ENCODE data around the gene C15orf61.
A peak's percentile ranks its signal among the peaks of the same experiment; 100 is the strongest.

C15orf61 gene

DNA sequence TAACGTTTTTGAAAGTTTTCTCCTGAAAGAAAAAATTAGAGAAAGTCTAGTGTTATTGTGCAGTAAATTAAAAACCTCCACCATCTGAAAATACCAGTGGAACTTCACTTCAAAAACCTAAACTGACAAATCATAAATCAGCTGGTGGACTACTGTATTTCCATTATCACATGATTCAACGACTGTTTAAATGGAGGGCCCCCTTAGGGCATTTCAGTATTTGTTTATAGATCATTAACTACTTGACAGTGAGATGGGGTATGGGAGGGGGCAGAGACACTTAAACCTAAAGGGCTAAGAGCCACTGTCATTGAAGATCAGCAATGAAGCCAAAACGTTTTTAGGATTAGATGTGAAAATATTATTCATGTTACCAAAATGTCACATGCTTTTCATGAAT is 8.8 kb upstream of the C15orf61 start:
- no peak for FAIRE-seq
- no peak for DNase-seq (ENCODE audit: extremely low spot score, insufficient read length, low read depth)

DNA sequence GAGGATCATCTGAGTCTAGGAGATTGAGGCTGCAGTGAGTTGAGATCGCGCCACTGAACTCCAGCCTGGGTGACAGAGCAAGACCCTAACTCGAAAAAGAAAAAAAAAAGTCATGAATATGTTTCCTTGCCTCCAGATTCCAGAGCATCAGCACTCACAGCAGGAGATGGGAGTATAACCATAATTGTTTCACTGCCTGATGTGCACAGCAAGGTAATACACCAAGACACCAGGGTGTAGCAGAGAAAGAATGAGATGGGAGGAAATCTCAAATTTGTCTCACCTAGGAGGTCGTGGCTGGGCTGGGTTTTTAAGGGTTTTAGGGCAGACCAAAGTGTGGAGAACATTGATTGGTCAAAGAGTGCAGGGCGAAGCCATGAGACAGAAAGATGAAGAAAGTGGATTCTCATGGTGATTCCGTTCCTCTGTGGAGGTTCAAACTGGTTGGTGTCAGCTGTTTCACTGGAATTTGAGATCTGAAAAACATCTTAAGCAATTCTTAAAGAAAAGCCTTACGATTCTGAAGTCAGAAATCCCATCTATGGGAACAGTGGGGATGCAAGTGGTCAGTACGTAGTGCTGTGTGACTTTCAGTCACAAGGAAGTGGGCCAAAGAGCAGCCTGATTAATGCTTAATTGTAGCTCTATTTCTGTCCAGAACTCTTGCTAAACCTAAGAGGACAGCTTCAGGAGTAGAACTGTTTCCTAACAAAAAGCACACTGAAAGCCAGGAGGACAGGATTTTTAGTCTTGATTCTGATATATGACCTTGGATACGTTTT is 7.8 kb upstream of the C15orf61 start:
- no peak for DNase-seq (ENCODE audit: extremely low spot score, insufficient read length, low read depth)

DNA sequence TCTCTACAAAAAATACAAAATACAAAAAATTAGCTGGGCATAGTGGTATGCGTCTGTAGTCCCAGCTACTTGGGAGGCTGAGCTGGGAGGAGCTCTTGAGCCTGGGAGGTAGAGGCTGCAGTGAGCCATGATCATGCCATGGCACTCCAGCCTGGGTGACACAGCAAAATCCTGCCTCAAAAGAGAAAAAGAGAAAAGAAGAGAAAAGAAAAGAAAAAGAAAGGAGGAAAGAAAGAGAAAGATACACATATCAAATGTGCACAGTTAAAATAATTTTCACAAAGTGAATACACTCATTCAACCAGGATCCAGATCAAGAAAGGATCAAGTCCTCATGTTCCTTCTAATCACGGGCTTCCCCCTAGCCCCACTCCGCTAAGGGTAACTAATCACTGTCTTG is 5.8 kb upstream of the C15orf61 start:
- FAIRE-seq (no peak), DNase-seq (ENCODE audit: extremely low spot score, insufficient read length, low read depth) (no peak)

More for the DNA sequence above, 7.8 kb upstream of the C15orf61 start:
- FAIRE-seq: no peak

DNA sequence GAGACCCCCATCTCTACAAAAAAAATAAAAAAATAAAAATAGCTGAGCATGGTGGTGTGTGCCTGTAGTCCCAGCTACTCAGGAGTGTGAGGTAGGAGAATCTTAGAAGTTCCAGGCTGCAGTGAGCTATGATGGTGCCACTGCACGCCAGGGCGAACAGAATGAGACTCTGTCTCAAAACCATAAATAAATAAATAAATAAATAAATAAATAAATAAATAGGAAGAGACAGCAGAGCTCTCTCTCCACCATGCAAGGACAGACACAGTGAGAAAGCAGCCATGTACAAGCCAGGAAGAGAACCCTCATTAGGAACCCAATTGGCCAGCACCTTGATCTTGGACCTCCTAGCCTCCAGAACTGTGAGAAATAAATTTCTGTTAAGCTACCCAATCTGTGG is 5.4 kb upstream of the C15orf61 start:
- no peak for DNase-seq (ENCODE audit: extremely low spot score, insufficient read length, low read depth)
- no peak for FAIRE-seq

DNA sequence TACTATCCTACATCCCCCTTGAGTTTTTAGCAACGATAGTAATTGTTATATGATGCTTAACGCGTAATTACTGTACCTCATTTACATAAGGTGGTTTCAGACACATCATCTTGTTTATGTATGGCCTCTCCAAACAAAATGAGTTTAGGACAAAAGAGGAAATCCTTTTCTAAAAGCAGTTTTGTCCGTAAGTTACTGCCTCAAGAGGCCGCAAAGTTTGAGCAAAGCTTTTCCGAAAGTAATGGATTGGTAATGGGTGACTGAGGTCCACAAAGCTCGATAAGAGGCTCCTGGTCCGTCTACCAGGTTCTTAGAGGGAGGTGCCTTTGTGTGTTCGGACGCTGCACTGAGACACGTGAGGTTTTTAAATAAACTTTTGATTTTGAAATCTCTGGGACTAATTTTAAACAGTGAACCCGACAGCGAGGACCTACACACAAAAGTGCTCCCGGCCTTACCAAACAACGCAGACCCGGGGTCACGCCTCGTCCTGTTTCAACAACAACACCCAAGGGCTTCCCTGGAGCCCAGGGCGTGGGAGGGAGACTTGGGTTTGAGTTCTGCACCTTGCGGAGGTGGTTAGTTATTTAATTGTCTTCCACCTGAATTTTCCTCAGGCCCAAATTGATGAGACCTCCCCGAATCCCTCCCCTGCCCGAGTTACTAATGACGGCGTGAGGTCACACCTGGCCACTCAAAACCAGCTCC is 456 bp upstream of the C15orf61 start:
- DNase-seq (ENCODE audit: extremely low spot score, insufficient read length, low read depth) (no peak), FAIRE-seq (no peak)

DNA sequence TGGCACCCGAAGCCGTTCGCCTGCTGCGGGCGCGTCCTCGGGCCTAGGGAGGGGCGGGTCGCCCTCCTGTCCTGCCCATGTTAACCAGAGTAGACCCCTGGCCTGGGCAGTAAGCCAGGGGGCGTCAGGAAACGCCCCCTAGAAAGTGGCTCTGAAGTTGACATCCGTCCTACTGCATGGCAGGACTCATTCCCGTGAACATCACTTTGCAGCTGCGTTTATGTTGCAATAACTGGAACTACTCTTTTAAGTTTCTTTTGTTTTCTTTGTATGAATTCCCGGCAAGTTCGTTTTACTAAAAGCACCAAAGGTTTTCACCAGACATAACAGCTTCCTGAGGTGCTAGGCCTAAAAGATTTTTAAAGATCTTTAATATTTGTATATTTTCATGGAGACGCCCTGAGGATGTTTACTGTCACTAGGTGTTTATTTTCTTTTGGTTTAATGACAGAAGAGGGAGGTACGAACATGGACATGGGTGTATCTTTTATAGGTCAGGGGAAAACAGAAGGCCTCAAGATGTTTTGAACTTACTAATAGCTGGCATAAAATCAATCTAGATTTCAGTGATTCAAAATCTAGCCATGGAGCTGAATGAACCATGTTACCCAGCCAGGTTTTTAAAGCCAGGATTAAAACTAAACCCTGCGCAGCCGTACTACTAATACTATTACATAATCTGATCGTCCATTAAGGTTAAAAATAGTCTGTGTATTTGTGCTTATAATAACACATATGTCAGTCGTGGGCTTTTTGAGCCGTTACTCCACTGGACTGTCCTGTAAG is 1.0 kb downstream of the C15orf61 start:
- DNase-seq (ENCODE audit: extremely low spot score, insufficient read length, low read depth): no peak
- no peak for FAIRE-seq

DNA sequence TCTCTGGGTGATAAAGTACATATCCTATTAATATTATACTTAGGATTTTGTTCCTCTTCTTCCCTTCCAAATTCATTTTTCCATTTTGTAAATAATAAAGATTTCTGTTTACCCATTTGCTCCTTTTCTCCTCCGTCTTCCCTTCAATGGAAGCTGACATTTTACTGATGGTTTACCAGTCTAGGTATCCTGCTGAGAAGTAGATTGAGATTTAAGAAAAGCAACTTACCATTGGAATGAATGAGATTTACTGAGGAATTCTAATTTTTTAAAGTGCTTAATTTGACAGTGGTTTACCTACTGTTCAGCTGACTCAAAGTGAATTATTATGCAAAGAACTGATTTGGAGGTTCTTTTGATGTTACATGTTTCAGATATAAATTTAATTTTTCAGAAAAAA is 2.4 kb downstream of the C15orf61 start:
- no peak for FAIRE-seq
- no peak for DNase-seq (ENCODE audit: extremely low spot score, insufficient read length, low read depth)

DNA sequence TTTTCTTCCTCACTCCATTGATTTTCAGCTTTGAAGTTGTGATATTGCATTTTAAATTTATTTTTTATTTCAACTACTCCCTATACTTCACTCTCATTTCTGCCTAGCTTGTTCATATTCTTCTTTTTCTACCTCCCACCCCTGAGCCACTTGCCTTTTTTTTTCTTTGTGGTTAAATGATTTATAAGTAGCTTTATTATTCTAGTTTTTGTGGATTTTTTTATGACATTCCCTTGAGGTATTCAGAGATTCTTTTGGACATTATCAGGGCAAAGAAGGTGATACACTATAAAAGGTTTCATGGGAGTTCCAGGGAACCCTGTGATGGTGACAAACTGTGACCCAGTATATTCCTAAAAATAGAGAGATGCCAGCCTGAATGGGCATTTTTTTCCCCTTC is 3.3 kb downstream of the C15orf61 start:
- no peak for FAIRE-seq
- DNase-seq (ENCODE audit: extremely low spot score, insufficient read length, low read depth): no peak

DNA sequence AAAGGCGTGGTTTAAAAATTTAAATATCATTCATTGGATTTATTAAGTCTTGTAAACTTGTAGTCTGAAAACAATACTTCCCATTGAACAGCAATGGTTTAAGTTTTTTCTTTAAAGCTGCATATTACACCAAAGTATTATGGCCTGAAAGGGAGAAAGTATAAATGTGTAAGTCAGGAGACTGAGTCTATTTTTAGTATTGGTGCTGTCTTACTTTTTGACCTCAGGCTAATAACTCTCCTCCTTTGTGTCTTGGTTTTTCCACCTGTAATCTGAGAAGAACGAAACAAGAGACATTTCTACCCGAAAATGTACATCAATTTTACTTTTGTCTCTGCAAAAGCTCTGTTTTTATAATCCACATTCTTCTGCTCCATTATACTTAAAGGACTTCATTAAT is 7.6 kb downstream of the C15orf61 start:
- FAIRE-seq: no peak
- no peak for DNase-seq (ENCODE audit: extremely low spot score, insufficient read length, low read depth)

DNA sequence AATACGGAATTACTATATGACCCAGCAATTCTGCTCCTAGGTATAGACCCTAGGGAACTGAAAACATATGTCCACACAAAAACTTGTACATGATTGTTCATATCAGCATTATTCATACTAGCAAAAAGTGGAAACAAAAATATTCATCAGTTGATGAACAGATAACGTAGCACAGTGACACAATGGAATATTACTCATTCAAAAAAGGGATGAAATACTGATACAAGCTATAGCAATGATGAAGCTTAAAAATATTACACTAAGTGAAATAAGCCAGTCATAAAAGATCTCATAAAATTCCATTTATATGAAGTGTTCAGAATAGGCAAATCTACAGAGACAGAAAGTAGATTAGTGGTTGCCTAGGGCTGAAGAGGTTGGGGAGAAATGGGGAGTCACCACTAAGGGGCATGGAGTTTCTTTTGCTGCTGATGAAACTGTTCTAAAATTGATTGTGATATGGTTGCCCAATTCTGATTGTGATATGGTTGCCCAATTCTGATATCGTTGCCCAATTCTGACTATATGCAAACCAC is 10.5 kb downstream of the C15orf61 start:
- DNase-seq (ENCODE audit: extremely low spot score, insufficient read length, low read depth) (no peak), FAIRE-seq (no peak)

DNA sequence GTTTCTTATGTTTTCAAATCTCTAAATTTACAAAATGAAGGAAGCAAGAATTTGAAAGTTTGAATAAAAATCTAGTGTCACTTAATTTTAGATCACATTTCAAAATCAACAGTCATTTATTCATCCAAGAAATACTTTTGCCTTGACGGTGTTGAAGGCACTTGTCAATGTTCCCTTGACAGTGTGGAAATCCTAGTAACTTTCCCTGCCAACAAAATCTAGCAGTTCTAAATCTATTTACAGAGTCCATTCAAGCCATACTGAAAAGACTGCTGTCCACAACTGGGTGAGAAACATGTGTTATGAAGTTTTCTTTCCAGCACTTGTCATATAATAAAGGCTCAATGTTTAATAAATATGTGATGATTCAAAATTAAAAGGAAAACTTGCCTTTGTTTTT is 12.9 kb downstream of the C15orf61 start:
- FAIRE-seq: peak; percentile 5

DNA sequence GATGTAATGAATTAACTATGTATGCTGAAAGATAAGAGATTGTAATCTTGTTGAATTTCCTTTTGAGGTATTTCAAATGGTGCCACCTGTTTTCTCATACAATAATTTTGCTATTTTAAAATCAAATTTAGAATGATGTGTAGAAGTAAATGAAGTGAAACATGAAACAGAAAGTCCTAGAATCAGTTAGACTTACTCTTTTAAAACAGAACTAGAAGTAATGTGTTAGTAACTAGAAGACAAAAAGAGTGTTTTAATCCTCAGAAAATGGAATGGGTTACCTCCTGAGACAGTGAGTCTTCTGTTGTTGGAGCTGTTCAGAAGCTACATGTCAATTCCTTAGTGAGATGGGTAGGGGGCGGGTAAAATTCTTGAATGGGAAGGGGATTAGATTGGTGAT is 13.4 kb downstream of the C15orf61 start:
- DNase-seq (ENCODE audit: extremely low spot score, insufficient read length, low read depth) (no peak), FAIRE-seq (peak; percentile 41)

More for the DNA sequence above, 12.9 kb downstream of the C15orf61 start:
- no peak for DNase-seq (ENCODE audit: extremely low spot score, insufficient read length, low read depth)

DNA sequence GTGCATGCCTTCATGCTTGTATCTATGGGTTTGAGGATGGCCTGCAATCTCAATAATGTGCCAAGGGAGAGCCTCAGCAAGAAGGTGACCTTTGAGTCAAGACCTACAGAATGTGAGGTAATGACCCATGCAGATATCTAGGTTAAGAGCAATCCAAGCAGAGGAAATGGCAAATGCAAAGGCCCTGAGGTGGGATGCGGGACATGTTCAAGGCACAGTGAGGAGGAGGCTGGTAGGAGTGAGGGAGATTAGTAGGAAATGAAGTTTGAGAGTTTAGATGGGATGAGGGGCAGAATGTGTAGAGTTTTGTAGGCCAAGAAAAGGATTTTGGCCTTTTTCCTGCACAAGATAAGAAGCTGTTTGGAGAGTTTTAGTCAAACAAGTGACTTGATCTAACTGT is 16.8 kb downstream of the C15orf61 start:
- no peak for DNase-seq (ENCODE audit: extremely low spot score, insufficient read length, low read depth)
- no peak for FAIRE-seq

DNA sequence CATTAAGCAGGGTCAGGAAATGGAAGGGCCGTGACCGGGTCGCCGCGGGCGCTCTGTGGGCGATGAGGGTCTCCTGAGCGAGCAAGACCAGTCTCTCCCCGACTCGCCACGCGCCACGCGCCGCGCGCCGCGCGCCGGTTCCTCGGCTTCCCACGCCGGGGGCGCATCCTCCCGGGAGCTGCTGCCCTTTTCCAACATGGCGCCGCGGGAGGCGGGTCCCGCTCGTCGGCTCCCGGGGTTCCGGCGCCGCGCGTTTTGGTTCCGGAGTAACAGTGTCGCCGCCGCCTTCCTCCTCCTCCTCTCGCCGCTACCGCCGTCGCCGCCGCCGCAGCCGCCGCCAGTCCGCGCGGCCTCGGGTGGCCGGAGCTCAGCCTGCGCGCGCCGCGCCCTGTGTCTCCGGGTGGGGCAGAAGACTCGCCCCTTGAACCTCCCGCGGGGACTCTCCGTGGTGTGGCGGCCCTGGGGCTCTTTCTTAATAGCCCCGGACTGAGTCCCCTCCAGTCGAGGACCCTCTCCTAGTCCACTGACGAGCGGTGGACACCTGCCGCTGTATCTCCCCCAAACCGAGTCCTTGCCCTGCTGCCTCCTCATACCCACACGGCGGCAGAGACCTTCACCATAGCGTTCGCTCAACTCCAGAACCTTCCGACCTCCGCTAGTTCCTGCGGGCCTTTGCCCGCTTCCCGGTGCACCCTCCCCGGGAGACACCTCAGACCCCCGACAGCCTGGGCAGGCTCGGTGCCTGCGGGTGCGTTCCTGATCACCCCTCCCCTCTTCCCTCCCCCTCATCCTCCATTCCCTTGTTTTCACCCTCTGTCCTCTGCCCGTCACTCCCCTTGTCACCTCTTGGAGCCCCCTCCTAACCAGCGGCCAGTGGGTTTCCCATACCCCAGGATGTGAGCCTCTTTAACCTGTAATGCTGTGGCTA is 21.8 kb downstream of the C15orf61 start, which contains the start of gene MAP2K5:
Gene MAP2K5 (plus strand): TSS at position 284 of the 928 bp plus-strand sequence. CDS start 633 bp downstream, at position 917.
- FAIRE-seq (peak; percentile 38), DNase-seq (ENCODE audit: extremely low spot score, insufficient read length, low read depth) (peak; percentile 62)

DNA sequence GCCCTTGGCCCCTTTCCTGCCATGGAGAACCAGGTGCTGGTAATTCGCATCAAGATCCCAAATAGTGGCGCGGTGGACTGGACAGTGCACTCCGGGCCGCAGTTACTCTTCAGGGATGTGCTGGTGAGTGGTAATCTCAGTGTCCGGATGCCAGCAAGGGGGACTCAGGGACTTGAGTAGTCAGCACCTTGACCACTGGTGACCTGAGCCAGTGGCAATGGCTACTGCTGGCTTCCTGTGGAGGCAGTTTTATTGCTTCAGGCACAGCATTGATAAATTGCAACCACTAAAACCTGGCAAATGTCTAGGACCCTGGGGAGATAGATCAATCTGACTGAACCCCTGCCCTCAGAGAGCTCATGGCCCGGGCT is 22.4 kb downstream of the C15orf61 start:
- no peak for FAIRE-seq
- no peak for DNase-seq (ENCODE audit: extremely low spot score, insufficient read length, low read depth)

DNA sequence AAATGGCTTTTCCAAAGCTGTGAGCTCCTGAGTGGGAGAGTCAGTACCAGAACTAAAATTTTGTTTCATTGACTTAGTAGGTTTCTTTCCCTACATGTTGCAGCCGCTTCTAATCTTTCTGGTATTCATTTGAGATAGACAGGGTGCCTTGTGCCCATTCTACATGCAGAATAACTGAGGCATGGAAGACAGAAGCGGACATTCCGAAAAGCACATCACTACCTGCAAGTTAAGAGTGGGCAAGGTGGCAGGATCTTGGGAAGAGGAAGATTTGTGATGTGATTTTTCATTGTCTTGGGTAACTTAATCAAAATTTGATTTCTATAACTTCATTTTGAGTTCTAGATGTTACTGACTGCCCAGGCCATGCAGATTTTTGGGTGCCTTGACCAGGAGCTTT is 23.5 kb downstream of the C15orf61 start:
- FAIRE-seq: no peak
- no peak for DNase-seq (ENCODE audit: extremely low spot score, insufficient read length, low read depth)

DNA sequence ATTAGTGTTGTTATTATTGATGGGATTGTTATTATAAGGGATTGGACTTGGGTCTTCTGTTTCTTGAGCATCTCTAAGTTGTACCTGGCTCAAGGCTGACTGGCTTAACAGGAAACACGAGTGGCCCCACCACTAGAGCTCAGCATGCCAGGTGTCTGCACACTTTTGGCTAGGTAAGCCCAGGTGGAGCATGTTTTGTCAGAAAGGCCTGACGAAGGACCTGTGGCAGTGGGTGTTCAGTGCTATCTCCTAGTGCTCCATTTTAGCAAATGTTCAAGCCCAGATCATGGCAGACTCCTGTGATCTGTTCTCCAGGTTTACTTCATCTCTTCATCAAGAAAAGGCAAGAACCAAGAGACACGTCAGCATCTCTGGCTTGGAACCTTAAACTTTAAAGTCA is 24.9 kb downstream of the C15orf61 start:
- DNase-seq (ENCODE audit: extremely low spot score, insufficient read length, low read depth) (no peak), FAIRE-seq (no peak)

DNA sequence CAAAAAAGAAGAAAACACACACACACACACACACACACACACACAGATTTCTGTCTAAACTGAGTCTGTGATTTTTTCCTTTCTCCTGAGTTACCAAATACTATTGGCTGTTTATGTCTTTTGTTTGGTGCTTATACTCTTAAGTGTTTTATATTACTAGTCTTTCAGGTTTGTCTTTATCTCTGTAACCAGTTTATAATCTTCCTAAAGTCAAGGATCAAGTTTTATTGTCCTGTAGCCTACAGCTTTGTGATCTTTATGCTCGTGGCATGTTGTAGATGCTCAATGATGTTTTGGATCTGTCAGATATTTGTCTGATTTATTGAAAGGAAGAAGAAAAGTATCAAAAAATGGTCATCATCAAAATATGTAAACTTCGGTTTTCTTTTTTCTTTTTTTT is 26.1 kb downstream of the C15orf61 start:
- no peak for FAIRE-seq
- no peak for DNase-seq (ENCODE audit: extremely low spot score, insufficient read length, low read depth)

DNA sequence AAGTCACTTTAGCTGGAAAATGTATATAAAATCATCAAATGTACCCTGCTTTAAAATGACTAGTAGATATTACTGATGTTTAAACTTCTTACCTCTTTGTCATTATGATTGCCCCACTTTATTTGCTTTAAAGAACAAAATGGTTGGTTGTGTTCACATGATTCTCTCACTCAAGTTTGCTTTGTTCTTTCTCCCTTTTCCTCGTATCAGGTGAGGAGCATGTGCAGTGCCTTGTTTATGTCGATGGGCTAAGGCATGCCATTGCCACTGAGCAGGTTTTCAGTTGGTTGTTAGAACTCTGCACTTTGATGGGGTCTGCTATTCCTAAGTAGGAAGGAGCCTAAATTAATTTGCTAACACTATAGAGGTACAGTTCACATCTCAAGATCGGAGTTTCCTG is 26.9 kb downstream of the C15orf61 start:
- no peak for DNase-seq (ENCODE audit: extremely low spot score, insufficient read length, low read depth)
- FAIRE-seq: no peak
